GM19395 (cell line): ENCODE data around the gene NEDD9.

Experiments used
- ATAC-seq: cut with Tn5 transposase; IDR thresholded peaks from one replicate; pipeline ENCODE4 v1.9.1; 2021; ENCODE audit warnings: mild to moderate bottlenecking, moderate library complexity; ENCODE audit not compliant: unreplicated experiment

NEDD9 gene, protein sequence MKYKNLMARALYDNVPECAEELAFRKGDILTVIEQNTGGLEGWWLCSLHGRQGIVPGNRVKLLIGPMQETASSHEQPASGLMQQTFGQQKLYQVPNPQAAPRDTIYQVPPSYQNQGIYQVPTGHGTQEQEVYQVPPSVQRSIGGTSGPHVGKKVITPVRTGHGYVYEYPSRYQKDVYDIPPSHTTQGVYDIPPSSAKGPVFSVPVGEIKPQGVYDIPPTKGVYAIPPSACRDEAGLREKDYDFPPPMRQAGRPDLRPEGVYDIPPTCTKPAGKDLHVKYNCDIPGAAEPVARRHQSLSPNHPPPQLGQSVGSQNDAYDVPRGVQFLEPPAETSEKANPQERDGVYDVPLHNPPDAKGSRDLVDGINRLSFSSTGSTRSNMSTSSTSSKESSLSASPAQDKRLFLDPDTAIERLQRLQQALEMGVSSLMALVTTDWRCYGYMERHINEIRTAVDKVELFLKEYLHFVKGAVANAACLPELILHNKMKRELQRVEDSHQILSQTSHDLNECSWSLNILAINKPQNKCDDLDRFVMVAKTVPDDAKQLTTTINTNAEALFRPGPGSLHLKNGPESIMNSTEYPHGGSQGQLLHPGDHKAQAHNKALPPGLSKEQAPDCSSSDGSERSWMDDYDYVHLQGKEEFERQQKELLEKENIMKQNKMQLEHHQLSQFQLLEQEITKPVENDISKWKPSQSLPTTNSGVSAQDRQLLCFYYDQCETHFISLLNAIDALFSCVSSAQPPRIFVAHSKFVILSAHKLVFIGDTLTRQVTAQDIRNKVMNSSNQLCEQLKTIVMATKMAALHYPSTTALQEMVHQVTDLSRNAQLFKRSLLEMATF

DNA sequence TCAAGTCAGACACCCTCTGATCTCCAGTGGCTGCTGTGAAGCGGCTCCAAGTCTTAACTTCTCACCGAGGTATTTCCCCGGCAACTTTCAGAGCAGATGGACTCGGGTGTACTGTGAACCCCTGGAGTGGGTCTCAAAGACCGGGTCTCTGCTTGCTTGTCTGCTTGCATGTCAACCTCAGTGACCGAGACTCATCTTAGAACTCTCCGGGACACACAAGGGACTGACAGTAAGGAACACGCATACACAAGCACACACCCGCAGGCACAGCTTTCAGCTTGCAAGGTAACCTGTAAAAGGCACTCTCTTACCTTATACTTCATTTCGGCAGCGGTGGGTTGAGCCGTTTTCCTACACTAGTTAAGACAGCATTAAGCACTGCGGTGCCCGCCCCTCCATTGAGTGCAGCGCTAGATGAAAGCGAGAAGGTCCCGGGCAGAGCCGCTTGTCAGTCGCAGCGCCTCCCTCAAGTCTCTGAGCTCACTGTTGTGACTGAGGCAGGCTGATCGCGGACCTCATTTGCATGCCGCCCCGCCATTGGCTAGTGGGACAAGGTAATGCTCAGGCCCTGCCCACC is at the start of gene NEDD9:
NEDD9 (minus strand) TSS at position 476 of the 577 bp plus-strand sequence; CDS start at position 323, 153 bp downstream.
- peak; percentile 99 for ATAC-seq

DNA sequence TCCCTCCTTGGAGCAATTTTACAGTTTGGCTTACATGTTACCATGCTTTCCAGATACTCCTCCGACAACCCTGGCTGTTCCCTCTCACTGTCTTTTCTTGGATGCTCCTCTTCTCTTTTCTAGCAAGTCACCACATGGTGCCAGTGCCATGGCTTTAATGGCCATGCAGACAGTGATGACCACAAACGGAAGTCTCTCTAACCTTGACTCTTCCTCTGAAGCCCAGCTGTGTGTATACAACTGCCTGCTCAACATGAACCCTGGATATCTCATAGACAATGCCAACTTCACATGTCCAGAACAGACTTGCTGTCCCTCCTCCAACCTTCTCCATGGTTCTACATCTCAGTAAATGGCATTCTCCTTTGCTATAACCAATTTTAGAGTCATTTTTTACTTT is 49.8 kb upstream of the NEDD9 start:
- ATAC-seq: no peak

DNA sequence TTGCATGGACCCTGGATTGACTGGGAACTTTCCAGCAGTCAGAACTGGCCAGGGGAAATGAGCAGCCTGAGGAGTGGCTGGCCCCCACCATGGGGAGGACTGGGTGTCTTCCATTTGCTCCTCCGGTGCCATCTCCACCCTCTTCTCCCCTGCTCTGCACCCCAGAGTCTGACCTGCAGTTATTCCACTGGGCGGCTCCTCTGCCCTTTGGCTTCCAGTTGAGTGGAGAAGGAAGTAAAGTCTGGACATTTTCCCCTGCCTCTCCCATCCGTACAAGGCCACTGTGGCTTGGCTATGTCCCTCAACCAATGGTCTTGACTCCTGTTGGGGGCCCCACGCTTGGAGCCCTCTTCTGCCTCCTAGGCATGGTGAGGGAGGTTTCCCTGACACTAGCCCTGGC is 47.9 kb upstream of the NEDD9 start:
- no peak for ATAC-seq

DNA sequence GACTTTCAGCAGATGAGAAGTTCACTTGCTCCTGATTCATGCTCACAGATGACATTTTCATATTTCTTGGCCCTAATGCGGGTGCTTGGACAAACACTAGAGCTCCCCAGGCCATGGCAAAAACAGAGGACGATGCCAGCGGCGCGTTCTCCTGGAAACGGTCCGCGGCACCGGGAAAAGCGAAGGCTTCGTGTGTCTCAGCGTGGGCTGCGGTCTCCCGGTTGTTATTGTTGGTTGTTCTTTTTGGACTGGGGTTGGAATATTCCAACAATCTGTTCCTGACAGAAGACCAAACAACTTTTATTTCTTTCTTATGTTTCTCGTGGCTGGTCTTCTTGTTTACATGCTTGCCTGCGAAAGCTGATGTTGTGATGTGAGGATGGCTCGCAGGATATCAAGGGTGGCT is 46.8 kb upstream of the NEDD9 start:
- ATAC-seq: no peak

DNA sequence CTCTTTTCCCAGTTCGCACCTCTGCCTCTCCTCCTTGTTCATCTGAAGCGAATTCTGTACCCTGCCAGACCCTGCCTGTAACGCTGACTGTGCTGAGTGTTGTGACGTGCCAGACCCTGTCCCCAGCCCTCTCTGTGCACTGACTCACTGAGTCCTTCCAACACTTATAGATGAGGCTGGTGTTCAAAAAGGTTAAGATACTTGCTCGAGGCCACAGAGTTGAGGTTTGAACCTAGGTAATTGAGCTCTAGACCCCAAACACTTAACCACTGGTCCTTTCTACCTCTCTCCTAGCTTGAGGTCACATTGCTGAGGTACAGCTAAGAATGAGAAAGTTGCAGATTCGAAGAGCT is 45.7 kb upstream of the NEDD9 start:
- no peak for ATAC-seq

DNA sequence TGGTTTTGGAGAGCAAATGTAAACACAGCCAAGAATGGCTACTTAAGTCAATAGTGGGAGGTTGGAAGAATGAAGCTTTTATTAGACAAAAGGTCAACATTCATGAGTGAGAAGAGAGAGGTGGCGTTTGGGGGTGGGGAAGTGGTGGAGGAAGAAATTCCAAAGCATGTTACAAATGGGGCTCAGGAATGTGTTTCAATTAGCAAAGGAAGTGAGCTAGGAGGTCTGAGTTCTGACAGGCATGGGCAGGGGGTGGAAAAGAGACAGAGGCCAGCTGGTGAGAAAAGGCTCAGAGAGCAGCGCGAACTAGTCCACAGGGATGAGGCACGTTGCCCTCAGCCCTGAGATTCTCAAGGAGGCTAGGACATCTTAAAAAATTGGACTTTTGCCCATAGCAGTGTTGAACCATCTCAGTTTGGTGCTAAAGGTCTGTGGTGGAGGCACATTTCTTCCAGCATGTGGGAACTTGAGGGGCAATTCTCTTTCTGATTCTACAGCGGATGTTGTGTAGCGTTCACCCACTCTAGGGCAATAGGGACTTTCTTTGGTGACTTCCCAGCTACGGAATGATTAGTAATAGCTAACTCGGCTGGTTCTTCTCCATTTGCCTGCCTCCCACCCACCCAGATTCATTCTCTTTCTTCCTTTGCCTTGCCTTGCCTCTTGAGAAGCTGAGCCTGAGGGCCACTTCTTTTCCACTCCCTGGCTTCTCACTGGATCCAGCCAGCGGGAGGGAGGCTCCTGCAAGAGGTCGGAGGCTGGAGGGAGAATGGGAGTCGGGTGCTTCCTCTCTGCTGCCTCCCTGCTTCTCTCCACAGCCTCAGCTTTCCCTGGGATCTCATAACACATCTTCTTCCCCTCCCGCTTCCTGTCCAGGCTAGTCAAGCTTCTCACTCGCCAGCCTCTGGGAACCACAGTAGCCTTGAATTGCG is 45.1 kb upstream of the NEDD9 start:
- peak; percentile 48 for ATAC-seq

DNA sequence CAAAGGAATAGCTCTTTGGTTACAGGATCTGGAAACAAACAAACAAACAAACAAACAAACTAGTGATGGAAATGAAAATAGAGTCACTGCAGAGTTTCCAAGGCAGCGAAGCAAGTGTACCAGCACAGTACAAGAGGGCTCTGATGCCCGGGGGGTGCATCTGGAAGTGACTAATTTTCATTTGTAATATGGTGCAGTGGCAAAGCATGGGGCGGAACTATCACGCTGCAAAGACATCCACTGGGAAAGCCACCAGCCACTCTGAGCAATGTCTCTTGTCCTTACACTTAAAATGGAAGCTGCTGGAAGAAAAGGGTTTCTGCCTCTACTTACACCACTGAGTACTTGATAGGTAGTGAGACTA is 44.4 kb upstream of the NEDD9 start:
- no peak for ATAC-seq

DNA sequence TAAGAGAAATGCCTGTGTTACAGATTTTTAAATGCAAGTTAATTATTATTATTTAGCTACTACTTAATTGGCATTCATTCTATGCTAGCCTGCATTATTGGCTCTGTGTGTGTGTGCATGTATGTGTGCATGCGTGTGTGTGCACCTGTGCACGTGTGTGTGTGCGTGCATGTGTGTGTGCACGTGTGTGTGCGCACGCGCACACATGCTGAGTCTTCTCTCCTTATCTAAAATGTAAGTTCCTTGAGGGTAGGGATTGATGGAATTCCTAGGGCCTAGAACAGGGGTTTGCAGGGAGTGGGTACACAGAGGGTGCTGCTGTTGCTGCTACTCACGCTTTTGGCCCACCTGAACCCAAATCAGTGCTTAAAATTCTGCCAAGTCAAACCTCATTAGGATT is 43.8 kb upstream of the NEDD9 start:
- no peak for ATAC-seq

DNA sequence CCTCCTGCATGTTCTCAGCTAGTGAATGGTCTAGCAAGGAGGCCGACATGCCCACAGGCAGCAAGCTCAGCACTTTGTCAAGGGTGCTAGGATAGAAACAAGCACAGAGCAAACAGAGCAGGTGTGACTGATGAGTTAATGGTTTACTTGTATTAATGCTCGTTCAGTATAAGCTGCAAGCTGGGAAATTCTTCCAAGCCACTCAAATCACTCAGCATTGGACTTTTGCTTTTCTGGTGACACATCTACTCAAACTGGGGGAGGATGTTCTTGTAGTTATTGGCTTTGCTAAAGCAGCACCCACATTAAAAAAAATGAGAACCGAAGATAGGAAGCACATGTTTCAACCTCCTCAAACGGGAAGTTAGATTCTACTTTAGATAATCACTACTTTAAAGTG is 43.1 kb upstream of the NEDD9 start:
- ATAC-seq: peak; percentile 82

DNA sequence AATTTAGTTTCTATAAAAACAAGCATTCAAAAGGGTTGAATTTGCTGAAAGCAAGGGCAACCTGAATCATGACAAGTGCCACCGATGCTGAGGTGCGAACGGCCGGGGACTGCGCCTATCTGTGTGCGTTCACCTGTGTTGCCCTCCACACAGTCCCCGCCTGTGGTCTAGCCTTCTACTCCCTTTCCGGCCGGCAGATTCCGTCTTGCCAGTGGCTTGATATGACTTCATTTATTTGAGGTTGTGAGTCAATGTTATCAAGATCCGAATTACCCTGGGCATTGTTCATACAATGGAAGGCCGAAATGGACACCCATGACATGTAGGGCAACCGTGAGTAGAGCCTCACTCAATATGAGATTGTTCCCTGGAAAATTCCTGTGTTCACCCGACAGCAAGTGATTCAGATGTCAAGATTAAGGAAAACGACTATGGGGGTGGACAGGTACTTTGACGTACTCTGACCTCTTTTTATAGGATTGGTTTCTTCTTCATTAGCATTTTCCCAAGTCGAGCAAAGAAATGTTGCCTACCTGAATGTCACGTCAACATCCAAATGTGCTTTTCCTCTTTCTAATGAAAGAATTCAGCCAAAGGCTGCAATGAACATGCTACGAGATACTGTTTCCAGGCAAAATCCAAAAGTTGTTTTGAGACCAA is 41.1 kb upstream of the NEDD9 start:
- ATAC-seq: no peak

DNA sequence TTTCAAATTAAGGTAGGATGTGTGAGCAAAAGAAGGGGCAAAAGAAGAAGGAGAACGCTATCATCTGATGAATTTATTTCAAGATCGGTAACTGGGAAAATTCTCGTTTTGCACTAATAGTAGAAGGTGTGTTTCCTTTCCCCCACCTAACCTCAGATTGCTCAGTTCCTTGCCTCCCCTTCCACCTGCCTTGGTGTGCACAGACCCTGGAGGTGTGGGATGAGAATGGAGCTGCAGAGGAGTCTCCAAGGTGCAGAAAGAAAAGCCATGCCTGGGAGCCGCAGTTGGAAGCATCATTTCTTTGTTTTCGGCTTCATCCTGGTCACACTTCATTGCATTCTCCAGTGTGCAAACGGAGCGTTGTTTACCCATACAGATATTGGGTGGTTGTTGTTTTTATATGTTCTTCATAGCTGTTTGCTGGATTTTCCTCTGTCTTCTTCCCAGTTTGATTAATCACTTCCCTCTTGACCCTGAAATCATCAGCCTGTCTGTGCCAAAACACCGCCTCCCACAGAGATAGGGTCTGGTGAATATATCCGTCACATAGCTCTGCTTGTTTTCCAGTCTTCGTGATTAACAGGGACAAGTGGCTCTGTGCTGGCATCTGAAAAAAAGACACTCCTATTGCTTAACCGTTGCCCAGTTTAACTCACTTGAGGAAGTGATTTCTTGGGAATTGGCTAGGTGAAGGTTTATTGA is 40.2 kb upstream of the NEDD9 start:
- no peak for ATAC-seq

DNA sequence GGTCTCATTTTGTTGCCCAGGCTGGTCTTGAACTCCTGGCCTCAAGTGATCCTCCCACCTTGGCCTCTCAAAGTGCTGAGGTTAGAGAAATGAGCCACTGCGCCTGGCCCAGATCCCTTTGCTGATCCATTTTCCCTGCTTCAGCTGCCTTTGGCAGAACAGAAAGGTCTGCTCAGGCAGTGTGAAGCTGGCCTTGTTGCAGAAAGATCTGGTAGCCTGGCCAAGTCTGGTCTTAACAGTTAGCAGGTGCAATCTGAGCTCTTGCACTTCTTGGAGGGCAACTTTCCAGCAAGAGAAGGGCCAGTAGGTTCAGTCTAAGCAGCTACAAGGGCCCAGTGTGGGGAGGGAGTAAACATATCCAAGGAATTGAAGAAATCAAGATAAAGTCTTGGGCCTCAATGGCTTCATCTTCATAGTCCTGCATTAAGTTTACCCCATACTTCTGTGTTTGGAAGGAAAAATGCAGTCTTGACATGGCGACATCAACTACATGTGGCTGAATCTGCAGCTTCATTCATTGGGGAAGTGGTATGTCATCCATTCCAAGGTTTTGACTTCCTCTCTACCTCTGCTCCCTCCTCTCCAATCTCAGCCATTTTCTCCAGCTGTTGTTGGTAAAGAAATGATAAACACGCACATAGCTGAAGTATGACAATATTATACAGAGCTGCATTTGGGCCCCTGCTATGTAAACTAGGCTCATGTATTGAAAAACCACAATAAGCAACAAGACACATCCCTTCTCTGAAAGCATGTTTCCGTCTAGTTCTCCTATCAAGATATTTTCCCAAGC is 39.0 kb upstream of the NEDD9 start:
- no peak for ATAC-seq

DNA sequence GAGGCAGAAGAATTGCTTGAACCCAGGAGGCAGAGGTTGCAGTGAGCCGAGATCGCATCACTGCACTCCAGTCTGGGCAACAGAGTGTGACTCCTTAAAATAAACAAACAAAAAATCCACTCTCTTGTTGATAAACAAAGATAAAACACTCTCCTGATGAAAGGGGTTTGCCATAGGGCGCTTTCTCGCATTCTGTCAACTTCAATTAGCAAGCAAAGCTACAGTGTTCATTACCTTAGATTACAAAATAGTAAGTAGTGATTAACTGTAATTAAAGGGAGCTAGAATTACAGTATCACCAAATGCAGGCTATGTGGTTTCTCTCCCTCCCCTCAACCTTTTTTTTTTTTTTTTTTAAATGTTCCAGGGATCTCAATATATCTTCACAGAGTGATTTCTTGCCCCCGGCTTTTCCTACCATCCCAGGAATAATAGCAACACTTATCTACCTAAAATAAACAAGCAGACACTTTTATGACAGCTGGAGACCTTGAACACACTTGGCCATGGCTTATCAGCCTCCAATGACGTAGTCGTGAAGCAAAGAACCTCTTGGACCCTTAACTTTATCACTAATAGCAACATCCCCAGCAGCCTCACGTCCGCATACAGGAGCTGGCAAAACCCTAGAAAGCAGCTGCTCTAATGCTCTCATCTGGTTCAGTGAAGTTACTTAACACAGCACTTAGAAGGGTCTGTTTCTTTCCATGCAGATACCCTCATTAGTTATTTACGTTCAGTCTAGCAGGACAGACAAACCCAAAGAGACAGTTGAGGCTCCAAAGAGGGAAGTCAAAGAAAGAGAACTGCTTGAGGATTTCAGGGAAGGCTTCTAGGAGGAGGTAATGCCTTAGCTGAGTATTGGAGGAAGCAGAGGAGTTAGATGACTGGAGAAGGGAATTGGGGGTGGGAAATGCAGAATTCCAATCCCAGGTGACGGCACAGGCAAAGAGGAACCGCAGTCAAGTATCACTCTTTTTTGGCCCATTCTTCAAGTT is 37.9 kb upstream of the NEDD9 start:
- no peak for ATAC-seq

DNA sequence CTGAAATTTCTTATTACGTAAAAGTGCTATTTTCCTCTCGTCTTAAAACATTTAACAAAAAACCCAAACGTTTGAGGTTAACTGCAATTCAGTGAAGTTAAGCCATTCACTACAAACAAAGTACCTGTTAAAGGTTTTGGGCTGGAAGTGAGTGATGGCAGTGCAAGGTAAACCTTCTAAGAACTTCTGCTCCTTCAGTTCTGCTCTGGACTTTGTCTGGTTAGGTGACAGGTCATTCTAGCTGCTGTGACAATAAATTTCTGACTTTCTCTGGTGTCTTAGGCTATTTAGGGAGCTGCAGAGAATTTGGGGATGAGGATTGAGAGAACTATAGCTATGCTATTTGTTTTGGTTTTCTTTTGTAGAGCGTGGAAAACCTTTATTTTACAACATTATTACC is 36.5 kb upstream of the NEDD9 start:
- ATAC-seq: no peak

DNA sequence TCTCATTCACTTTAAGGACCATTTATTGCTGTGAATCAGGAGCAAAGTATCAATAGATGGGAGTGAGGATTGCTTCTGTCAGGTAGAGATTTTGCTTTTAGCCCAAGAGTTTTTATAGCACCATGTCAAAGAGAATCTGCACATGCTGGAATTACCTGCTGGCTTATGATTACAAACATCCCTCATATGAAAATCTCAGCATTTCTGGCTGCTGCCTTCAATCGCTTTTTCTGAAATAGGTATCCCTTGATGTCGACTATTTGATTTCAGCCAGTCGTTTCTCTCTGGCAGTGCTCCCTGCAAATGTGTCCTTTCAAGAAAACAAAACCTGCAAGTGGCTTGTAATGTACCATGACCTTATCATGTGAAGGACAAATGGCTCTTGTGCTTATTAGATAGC is 34.5 kb upstream of the NEDD9 start:
- no peak for ATAC-seq

DNA sequence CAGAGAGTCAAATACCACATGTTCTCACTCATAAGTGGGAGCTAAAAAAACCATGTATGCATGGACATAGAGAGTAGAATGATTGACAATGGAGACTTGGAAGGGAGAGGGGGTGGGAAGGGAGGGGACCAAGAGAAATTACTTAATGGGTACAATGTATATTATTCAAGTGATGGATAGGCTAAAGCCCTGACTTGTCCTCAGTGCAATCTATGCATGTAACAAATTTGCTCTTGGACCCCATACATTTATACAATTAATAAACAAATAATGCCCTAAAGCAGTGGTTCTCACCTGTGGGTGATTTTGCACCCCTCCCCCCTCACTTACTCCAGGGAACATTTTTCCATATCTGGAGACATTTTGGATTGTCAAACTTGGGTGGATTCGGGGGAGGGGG is 33.5 kb upstream of the NEDD9 start:
- ATAC-seq: no peak

DNA sequence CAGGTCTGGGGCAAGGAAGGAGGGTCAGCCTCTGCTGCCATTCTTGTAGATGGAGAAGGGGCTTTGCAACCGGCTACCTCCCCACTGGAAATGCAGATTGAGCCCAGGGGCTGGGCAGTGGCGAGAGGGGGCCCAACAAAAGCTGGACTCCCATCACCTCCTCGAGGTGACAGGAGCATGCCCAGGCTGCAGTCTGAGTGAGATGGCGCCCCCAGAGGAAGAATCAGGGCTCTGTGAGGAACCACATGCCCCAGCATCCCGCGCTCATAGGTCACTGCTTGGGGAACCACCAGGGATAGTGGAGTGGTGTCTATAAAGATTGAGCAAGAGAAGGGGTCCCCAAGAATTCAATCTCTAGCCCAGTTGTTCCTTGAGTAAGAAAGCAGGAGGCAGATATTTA is 31.6 kb upstream of the NEDD9 start:
- no peak for ATAC-seq

DNA sequence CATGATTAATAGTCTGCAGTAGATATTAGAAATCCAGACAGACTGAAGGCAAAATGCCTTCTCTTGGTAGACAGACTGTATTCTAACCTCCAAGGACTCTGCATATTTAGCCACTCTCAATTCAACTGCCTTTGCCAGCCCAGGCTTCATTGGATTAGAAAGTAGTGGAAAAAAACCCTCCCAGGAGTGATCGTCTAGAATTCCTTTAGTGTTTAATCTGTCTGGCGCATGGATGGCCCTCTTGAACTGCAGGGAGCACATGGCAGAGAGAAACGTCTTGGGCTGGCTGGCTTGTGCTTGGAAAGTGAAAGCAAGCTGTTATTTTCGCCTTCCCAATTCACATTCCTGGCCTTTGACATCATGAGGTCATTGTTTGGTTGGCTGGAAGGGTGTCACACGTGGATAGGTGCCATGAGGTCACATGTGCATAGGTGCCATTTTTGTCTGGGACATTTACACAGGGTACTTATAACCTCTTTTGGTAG is 30.9 kb upstream of the NEDD9 start:
- no peak for ATAC-seq
